Fibroblast of lung (primary cell): ENCODE data around the gene VWA1. TPM values are rescaled to one million over a fixed set of nuclear protein-coding genes. Genes with fewer than 3 reads are reported as not detected.

Source experiments
- DNase-seq, 2 donors: peaks; one replicate each; pipeline versions ENCODE4 v3.0.0 to v3.0.0-alpha.2; 2010; ENCODE audit warnings: low read depth in 2 of 2
- H2AFZ ChIP-seq: 2 replicates; pipeline ENCODE4 v1.5.1; 2012; ENCODE audit warnings: low read length, control low read depth, inconsistent platforms
- H3K27ac ChIP-seq: 2 replicates; pipeline ENCODE4 v1.5.1; 2011; ENCODE audit warnings: low read length, control low read depth; ENCODE audit not compliant: insufficient read depth
- H3K27me3 ChIP-seq: 2 replicates; pipeline ENCODE4 v1.5.1; 2011; ENCODE audit warnings: mild to moderate bottlenecking, low read length; ENCODE audit not compliant: control insufficient read depth, insufficient read depth
- H3K36me3 ChIP-seq: 2 replicates; pipeline ENCODE4 v1.5.1; 2011; ENCODE audit warnings: low read length; ENCODE audit not compliant: control insufficient read depth, insufficient read depth
- H3K4me1 ChIP-seq: 2 replicates; pipeline ENCODE4 v1.5.1; 2011; ENCODE audit warnings: low read length; ENCODE audit not compliant: control insufficient read depth, insufficient read depth; ENCODE audit errors: extremely low read depth
- H3K4me2 ChIP-seq: 2 replicates; pipeline ENCODE4 v1.5.1; 2011; ENCODE audit warnings: low read length, control low read depth; ENCODE audit not compliant: insufficient read depth; ENCODE audit errors: extremely low read depth
- H3K4me3 ChIP-seq, 4 experiments: fragments of 200-600 bp in 1 of 4; sonication (generic) in 1 of 4; replicated peaks in 1 of 4; 2 replicates each; pipeline ENCODE4 v1.5.1; 2011 to 2016; ENCODE audit warnings: low read length in 4 of 4, low read depth in 3 of 4, mild to moderate bottlenecking in 3 of 4, control low read depth in 2 of 4, inconsistent platforms in 1 of 4, mixed read lengths in 1 of 4; ENCODE audit not compliant: insufficient read depth in 1 of 4; ENCODE audit errors: control extremely low read depth in 1 of 4
- H3K79me2 ChIP-seq: 2 replicates; pipeline ENCODE4 v1.5.1; 2012; ENCODE audit warnings: mild to moderate bottlenecking, low read length, inconsistent platforms; ENCODE audit not compliant: control insufficient read depth, insufficient read depth
- H3K9ac ChIP-seq: 2 replicates; pipeline ENCODE4 v1.5.1; 2011; ENCODE audit warnings: mild to moderate bottlenecking, low read length, control low read depth; ENCODE audit not compliant: insufficient read depth
- H3K9me3 ChIP-seq: 2 replicates; pipeline ENCODE4 v1.5.1; 2012; ENCODE audit warnings: low read depth, low read length; ENCODE audit not compliant: control insufficient read depth, insufficient read depth
- H4K20me1 ChIP-seq: 2 replicates; pipeline ENCODE4 v1.5.1; 2011; ENCODE audit warnings: low read length; ENCODE audit not compliant: control insufficient read depth, insufficient read depth; ENCODE audit errors: extremely low read depth
- CTCF ChIP-seq, 2 donors: IDR thresholded peaks in 1 of 2; conservative IDR thresholded peaks in 1 of 2; 1 replicate in 1 of 2; 2 replicates in 1 of 2; pipeline ENCODE4 v1.5.1; 2011 to 2012; ENCODE audit warnings: low read length in 2 of 2, control low read depth in 1 of 2, inconsistent platforms in 1 of 2, low read depth in 1 of 2, mild to moderate bottlenecking in 1 of 2
- EZH2 ChIP-seq: IDR thresholded peaks from 2 replicates; pipeline ENCODE4 v1.5.1; 2012; ENCODE audit warnings: low read length, control low read depth, mild to moderate bottlenecking; ENCODE audit errors: missing control alignments
- polyA plus RNA-seq, 2 donors: library from polyadenylated mRNA; depleted of rRNA in 1 of 2; stranded (reverse) in 1 of 2; unstranded in 1 of 2; fragments of >200 nt; gene quantifications; 2 replicates each; pipeline ENCODE4 v1.2.1, GENCODE V29; 2011 to 2012; ENCODE audit warnings: missing spikeins in 1 of 2
- total RNA-seq: library from RNA; depleted of rRNA; stranded (reverse); fragments of >200 nt; gene quantifications from 2 replicates; pipeline ENCODE4 v1.2.1, GENCODE V29; 2014

The VWA1 gene
- total and polyA plus RNA-seq, 2 donors (not counting 1 experiment from before 2014, with no cell fraction given): 2.5 to 3.1 TPM

DNA sequence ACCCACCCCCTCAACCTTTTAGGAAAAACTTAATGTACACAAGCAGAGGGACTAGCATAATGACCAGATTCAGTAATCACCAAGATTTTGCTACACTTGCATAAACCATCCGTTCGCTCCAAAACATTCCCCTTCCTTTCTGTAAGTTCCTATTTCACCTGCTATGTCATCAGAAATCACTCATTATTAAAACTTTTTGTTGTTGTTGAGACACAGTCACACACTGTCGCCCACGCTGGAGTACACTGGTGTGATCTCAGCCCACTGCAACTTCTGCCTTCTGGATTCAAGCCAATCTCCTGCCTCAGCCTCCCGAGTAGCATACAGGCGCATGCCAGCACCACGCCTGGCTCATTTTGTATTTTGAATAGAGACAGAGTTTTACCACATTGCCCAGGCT lies 31.8 kb upstream of the VWA1 start:
- peaks cover 25% of the 10 kb centered on the region for H3K36me3 ChIP-seq
- H3K27me3 ChIP-seq: no peaks in the 10 kb centered on the region
- H3K4me2 ChIP-seq: no peak overlapping the region
- peaks cover 72% of the 10 kb centered on the region for H3K79me2 ChIP-seq
- H3K4me1 ChIP-seq: peaks cover 14% of the 10 kb centered on the region
- DNase-seq: no peak
- no peak for TF ChIP-seq CTCF (conservative IDR thresholded peaks at IDR 0.05 in 1 of 2, IDR thresholded peaks at IDR 0.05 in 1 of 2; ENCODE audit: low read depth in 1 of 2, low read length in 2 of 2)
- no peak for TF ChIP-seq EZH2
- H3K4me3 ChIP-seq: no peak overlapping the region
- H2AFZ ChIP-seq: no peak overlapping the region
- H3K9me3 ChIP-seq: no peaks in the 10 kb centered on the region
- H4K20me1 ChIP-seq: no peaks in the 10 kb centered on the region
- no peak overlapping the region for H3K9ac ChIP-seq
- no peak overlapping the region for H3K27ac ChIP-seq

GRCh38 chr1:1406101-1406820 lies 29.2 kb upstream of the VWA1 start:
- Histone ChIP-seq H3K4me1 (peaks cover 3% of the 10 kb centered on the region), H3K4me3 (peak overlapping the region; percentile 82 to 94 (median 92)), H2AFZ (no peak overlapping the region), H3K9me3 (no peaks in the 10 kb centered on the region), H3K27me3 (no peaks in the 10 kb centered on the region), H3K4me2 (peak overlapping the region; percentile 81), H3K27ac (peak overlapping the region; percentile 73), H3K36me3 (peaks cover 15% of the 10 kb centered on the region), H3K9ac (peak overlapping the region; percentile 95), H3K79me2 (peaks cover 57% of the 10 kb centered on the region), H4K20me1 (no peaks in the 10 kb centered on the region)
- no peak for DNase-seq
- TF ChIP-seq EZH2 (no peak), CTCF (conservative IDR thresholded peaks at IDR 0.05 in 1 of 2, IDR thresholded peaks at IDR 0.05 in 1 of 2; ENCODE audit: low read depth in 1 of 2, low read length in 2 of 2) (no peak)

- DNase-seq: peak; percentile 86 to 88
- peak within 1 kb of the TSS; percentile 73 for H3K27ac ChIP-seq
- H3K79me2 ChIP-seq: peaks cover 52% of the 10 kb centered on the region
- no peaks in the 10 kb centered on the region for H3K27me3 ChIP-seq
- H3K9me3 ChIP-seq: no peaks in the 10 kb centered on the region
- peak within 1 kb of the TSS; percentile 95 for H3K9ac ChIP-seq
- H3K4me3 ChIP-seq: peak within 1 kb of the TSS; percentile 82 to 94 (median 92)
- H3K4me2 ChIP-seq: peak within 1 kb of the TSS; percentile 81
- H2AFZ ChIP-seq: peak within 1 kb of the TSS; percentile 68
- H3K36me3 ChIP-seq: peaks cover 11% of the 10 kb centered on the region
- peaks cover 3% of the 10 kb centered on the region for H3K4me1 ChIP-seq
- no peaks in the 10 kb centered on the region for H4K20me1 ChIP-seq
- TF ChIP-seq CTCF (conservative IDR thresholded peaks at IDR 0.05 in 1 of 2, IDR thresholded peaks at IDR 0.05 in 1 of 2; ENCODE audit: low read depth in 1 of 2, low read length in 2 of 2) (no peak), EZH2 (no peak)
These were observed 28.5 kb upstream of the VWA1 start, which contains the start of gene MRPL20 for GRCh38 chr1:1406821-1407635. MRPL20 (minus strand) TSS chr1:1407293; CDS start chr1:1407217, 76 bp downstream.
